Forelimb muscle (tissue), 1 donor: ENCODE results near the gene WTAP. TPM values are rescaled to one million over a fixed set of nuclear protein-coding genes. Genes with fewer than 3 reads are reported as not detected.
"Not testable (repeated sequence)": the region's sequence is repeated elsewhere in the genome, so short reads cannot be mapped to it uniquely, and the experiment has no call there.

Source experiments
- DNase-seq: peaks from one replicate; pipeline ENCODE4 v3.0.0-alpha.2; 2013; ENCODE audit warnings: low read depth
- polyA plus RNA-seq: library from polyadenylated mRNA; unstranded; fragments of 120-200 nt; gene quantifications from one replicate; pipeline ENCODE4 v1.2.1, GENCODE V29; 2013; ENCODE audit not compliant: insufficient read length

The WTAP gene
- polyA plus RNA-seq, 1 donor: 64.7 TPM

DNA sequence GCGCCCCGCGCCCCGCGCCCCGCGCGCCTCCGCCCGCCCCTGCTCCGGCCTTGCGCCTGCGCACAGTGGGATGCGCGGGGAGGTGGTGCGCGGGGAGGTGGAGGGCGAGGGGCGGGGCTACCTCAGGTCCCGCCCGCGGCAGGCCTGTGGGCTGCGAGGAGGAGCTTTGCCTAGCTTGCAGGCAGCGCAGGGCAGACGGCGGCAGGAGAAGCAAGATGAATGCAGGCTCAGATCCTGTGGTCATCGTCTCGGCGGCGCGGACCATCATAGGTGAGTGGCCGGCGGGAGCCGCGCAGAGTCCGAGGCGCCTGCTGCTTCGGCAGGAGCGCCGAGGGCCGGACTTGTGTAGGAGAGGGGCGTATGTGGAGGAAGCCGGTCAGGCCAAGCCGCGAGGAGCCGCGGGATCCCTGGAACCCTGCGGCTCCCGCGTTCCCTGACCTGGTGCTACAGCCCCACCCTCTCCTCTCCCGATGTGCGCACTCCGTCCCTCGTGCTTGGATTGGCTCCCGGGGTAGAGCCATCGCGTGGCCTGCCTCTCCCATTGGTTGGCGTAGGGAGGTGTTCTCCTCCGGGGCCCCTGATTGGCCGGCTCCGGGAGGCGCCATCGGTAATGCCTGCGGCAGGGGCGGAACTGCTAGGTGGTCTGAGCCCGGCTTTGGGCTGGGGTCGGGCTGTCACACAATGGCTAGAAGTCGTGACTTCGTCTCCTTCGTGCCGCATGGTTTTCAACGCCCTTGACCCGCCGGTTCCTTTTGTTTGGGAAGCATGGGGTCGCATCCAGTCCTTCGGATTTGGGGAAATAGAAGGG lies 34.8 kb downstream of the WTAP start, which contains the start of gene ACAT2:
ACAT2 (plus strand) TSS at position 173 of the 808 bp plus-strand sequence; CDS start at position 216, 43 bp downstream.
- DNase-seq: peak; percentile 90

DNA sequence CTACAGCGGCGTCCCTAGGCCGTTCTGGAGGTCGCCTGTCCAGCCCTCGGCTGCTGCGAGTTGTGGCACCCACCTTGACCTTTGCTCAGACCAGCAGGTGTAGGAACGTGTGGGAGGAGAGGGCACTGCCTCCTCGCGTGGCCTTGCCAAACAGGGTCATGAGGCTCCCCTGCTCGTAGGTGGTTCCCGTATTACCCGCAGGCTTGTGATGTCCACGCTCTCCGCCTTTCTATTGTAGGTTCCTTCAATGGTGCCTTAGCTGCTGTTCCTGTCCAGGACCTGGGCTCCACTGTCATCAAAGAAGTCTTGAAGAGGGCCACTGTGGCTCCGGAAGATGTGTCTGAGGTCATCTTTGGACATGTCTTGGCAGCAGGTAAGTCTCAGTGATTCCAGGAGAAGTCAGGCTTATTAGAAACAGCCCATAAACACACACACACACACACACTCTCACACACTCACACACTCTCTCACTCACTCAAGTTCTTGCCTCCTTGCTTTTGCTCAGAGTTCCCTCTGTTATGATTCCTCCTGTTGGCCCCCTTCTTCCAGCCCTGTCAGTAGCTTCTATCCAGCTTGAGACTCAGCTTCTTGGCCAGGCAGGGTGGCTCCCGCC lies 35.5 kb downstream of the WTAP start:
- DNase-seq: no peak

DNA sequence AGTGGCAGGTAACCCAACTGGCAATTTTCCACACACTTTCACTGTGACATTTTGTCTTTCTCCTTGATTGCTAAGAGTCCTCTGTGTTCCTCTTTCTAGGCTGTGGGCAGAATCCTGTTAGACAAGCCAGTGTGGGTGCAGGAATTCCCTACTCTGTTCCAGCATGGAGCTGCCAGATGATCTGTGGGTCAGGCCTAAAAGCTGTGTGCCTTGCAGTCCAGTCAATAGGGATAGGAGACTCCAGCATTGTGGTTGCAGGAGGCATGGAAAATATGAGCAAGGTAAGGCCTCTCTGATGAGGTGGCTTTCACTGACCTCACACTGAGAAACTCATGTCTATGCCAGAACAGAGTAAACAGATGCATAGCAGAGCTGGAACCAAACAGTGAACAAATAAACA lies 39.6 kb downstream of the WTAP start:
- no peak for DNase-seq

DNA sequence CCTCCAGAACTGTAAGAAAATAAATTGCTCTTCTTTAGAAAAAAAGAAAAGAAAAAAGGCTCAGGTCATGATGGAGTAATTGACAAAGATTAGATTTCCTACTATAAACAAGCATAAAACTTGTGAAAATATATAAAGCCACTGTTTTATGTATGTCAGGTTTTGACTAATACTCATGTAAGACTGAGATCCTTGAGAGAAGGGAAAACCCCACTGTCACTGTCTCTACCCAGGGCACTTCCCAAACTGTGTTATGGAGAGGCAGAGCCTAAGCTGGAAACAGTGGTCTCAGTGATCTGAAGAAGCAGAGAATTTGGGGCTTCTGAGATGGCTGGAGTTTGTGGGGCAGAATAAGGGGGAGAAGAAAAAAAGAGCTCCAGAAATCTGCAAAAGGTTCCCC lies 42.2 kb downstream of the WTAP start:
- no peak for DNase-seq

DNA sequence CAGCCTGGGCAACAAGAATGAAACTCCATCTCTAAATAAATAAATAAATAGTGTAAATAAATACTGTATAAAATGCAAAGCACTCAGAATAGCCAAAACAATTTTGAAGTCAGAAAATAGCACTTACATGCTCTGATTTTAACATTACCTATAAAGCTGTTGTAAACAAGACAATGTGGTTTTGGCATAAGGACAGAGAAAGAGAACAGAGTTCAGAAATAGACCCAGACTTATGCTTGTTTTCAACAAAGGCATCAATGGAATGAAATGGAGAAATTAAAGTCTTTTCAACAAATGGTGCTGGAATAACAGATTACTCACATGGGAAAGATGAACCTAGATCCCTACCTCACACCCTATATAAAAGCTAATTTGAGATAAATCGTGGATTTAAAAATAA lies 44.9 kb downstream of the WTAP start:
- no peak for DNase-seq

DNA sequence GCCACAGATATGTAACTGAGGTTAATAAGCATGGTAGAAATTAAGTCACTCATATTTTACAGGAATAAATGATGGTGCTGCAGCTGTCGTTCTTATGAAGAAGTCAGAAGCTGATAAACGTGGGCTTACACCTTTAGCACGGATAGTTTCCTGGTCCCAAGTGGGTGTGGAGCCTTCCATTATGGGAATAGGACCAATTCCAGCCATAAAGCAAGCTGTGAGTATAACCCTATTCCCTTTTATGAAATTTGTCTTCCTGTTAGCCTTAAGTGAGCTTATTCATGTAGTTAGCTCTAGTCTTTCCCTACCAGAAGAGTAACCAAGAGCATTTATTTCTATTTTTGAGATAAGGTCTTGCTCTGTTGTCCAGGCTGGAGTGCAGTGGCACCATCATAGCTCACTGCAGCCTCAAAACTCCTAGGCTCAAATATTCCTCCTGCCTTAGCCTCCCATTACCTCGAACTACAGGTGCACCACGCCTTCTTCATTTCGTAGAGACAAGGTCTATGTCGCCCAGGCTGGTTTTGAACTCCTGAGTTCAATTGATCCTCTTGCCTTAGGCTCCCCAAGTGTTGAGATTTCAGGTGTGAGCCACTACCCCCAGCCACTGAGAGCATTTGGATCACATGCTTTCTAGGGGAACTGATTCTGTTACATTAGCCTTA lies 50.1 kb downstream of the WTAP start:
- no peak for DNase-seq

DNA sequence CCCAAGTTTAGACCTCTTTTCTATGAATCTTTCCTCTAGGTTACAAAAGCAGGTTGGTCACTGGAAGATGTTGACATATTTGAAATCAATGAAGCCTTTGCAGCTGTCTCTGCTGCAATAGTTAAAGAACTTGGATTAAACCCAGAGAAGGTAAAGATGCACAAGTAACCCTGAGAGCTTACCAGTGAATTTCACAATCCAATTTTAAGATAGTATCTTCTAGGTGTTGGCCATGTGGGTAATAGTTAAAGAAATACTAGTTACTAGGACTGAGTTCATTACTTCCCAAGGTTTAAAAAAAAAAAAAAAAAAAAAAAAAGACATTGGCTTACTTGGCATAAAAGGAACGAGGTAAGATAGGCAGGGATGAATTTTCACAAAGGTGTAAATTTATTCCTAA lies 50.8 kb downstream of the WTAP start:
- DNase-seq: no peak

DNA sequence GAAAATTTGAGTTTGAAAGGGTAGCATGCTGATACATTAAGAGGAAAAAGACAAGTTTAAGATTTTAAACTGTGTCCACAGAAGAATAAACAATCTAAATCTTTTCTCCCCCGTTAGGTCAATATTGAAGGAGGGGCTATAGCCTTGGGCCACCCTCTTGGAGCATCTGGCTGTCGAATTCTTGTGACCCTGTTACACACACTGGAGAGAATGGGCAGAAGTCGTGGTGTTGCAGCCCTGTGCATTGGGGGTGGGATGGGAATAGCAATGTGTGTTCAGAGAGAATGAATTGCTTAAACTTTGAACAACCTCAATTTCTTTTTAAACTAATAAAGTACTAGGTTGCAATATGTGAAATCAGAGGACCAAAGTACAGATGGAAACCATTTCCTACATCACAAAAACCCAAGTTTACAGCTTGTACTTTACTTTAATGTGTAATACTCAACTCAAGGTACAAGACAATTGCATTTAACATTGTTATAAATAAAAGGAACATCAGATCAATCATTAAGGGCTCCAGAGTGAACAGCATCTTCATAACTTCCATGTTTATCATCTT lies 51.3 kb downstream of the WTAP start:
- no peak for DNase-seq

DNA sequence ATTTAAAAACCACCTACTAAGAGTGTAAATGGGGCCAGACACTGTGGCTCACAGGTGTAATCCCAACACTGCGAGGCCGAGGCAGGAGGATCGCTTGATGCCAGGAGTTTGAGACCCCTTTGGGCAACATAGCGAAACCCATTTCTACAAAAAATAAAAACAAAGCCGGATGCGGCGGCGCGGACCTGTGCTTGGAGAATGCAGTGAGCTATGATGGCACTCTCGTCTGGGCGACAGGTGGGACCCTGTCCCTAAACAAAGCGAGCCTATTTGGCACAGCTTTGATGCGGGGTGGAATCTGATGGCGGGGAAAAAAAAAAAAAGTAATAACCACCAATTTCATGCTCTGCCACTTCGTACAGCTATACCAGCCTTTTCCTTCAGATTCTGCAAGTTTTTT lies 61.0 kb downstream of the WTAP start:
- DNase-seq: no peak

DNA sequence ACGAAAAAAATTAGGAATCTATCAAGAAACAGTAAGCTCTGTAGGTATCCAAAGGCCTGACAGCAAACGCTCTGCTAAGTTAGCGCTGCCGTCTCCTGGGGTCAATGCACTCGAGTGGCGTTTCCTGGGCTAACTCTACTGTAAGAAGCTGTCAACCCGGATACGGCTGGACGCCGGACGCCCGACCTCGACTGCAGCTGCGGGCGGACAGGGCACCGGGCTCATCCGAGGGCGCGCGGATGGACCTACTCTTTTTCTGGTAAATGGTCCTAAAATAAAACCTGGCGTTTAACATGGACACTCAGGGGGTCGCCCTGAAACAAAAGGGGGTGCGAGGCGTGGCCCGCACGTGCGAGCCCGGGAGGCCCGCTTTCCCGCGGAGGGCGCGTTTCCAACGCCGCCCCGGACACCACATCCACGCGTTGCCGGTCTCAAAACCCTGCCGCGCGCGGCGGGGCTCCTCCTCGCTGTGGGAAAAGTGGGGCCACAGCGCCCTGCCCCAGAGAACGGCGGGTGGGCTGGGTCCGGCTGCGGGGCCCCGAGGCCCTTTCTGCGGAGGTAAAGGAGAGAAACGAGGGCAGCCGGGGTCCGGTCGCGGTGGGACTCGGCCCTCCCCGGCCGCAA lies 61.6 kb downstream of the WTAP start:
- DNase-seq: peak; percentile 14

DNA sequence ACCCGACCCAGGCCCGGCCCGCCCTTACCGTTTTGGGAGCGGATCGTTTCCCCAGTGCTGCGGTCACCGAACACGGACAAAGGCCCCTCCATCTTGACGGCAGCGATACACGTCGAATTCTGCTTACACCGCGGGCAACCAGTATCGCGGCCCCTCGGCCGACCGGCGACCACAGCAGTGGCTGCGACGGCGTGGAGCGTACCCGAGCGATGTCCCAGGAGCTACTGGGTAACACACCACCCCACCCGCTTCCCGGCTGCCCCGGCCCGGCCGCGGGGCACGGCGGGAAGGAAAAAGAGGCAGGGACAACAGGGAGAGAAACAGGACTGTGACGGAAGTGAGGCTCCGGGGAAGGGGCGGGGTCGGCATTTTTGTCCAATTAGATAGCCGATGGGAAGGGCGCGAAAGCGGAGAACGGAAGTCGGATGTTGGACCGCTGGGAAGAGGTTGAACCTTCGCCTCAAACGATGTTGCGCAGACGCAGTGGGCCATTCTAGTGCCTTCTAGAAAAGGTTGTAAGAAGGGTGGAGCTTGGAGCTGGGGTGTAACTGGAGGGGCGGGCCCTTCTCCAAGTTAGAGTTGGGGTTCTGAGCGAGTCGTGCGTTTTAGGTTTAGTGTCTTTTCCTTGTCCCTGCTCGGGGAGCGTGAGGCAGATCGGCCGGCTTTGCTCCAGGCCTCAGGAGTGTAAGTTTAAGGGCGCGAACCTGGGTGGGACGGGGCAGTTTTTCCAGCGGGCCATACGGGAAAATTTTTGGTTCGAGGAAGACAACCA lies 62.3 kb downstream of the WTAP start, which contains the start of gene TCP1:
TCP1 (minus strand) TSS at position 226 of the 772 bp plus-strand sequence; CDS start at position 92, 134 bp downstream.
- peak; percentile 100 for DNase-seq

DNA sequence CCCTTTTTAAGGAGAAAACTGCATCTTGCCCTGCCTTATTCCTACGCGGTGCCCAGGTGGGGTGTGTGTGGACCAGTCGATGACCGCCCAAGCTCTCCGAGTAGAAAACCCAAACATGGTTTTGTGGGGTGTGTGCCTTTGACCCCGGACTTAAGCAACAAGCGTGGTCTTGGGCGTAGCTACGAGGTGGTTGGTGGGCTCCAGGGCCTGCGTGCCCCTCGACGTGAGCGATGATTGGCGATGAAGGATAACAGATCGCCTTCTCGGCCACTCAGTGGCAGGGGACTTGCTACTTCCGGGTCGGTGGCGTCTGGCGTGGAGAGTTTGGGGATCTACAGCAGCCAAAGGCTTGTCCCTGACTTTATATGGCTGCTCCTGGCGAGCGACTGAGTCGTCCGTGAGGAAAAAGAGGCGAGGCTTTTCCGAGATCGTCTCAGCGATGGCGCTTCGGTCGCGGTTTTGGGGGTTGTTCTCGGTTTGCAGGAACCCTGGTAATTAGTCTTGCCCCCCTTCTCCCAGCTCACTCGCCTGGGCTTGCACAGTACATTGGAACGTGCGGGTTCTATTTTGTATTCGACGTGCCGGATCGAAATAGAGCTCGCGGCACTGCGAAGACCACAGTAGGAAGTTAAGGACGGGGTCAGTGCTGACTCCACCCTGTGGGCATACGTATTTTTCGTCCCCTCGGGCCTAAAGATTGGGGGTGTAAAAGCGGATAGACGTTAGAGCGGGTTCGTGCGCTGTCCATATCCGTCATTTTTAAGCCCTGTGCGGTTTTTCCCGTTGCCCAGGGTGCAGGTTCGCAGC lies 63.0 kb downstream of the WTAP start, which contains the start of gene MRPL18:
MRPL18 (plus strand) TSS at position 319 of the 807 bp plus-strand sequence; CDS start at position 440, 121 bp downstream.
- DNase-seq: peak; percentile 96

DNA sequence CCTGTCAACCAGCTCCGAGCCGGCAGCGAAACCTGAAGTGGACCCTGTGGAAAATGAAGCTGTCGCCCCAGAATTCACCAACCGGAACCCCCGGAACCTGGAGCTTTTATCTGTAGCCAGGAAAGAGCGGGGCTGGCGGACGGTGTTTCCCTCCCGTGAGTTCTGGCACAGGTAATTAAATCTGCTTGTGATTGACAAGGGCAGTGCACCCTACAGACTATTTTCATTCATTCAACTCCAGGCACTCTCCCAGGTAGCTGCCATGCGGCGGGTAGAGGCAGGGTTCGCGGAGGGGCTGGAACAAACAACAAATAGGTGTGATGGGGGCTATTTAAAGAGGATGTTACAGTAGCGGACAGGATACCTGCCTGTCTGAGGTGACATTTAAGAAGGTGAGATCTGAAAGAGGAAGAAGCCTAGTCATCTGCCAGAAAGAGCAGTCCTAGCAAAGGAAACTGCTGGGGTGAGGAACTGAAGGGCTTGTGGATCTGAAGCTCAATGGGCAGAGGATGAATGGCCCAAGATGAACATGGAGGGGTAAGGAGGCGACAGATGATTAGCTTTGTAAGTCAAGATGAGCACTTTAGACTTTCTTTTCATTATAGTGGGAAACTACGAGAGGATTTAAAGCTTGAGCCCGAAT lies 63.8 kb downstream of the WTAP start:
- no peak for DNase-seq

DNA sequence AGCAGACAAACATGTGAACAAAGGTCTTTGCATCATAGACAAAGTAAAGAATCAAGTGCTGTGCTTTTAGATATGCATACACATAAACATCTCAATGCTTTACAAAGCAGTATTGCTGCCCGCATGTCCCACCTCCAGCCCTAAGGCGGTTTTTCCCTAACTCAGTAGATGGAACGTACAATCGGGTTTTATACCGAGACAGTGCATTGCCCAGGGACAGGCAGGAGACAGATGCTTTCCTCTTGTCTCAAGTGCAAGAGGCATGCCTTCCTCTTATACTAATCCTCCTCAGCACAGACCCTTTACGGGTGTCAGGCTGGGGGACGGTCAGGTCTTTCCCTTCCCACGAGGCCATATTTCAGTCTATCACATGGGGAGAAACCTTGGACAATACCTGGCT lies 67.7 kb downstream of the WTAP start:
- not testable (repeated sequence) for DNase-seq

DNA sequence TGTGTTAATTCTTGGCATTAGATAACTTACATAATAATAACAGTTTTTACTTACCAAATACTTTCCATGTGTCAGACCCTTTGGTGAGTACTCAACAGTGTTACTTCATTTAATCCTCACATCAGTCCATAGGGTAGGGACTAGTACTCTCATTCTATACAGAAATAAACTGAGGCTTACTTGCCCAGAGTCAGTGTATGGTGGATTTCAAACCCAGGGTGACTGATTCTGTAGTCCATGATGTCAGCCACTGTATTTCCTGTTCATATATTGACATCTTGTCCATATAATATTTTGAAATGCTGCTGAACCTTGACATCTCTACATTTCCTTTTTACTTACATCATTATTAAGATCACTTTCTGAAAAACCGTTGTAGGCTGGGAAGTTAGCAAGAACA lies 70.2 kb downstream of the WTAP start:
- no peak for DNase-seq

DNA sequence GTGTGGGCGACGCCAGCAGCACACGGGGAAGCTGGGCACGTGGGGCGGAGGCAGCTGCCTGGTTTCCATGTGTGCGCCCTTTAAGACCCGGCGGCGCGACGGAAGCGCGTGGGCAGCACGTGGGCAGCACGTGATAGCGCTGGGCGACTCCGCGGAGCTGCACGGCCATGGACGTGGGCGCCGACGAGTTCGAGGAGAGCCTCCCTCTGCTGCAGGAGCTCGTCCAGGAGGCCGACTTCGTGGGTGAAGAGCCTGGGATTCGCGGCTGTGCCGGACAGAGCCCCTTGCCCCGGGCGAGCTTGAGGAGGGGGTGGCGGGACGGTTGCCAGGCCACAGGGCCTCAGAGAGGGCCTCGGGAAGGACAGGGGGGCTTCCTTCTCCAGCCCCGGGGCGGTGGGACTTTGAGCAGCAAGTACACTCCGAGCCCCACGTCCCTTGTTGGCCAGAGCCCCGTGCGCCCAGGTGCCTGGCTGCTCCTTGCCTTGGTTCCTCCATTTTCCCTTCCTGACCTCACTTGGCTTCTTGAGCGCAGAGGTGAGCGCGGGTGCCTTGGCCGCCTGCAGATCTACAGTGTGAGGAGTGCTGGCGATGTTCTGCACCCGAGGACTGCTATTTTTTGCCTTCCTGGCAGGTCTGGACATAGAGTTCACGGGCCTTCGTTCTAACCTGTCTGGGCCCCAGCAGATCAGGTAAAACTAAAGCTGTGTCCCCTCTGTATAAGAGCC lies 73.0 kb downstream of the WTAP start, which contains the start of gene PNLDC1:
PNLDC1 (plus strand) TSS at position 136 of the 725 bp plus-strand sequence; CDS start at position 168, 32 bp downstream.
- DNase-seq: no peak

DNA sequence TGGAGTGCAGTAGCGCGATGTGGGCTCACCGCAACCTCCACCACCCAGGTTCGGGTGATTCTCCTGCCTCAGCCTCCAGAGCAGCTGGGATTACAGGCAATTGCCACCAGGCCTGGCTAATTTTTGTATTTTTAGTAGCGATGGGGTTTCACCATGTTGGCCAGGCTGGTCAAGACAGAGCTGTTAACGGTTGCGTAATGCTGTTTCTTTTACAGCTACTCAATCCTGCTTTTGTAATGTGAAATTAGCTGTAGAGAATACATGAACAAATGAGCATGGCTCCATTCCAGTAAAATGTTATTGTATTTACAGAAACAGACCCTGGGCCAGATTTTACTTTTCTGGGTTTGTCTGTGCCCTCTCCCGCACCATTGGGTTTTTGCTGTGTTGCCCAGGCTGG lies 74.6 kb downstream of the WTAP start:
- DNase-seq: no peak

DNA sequence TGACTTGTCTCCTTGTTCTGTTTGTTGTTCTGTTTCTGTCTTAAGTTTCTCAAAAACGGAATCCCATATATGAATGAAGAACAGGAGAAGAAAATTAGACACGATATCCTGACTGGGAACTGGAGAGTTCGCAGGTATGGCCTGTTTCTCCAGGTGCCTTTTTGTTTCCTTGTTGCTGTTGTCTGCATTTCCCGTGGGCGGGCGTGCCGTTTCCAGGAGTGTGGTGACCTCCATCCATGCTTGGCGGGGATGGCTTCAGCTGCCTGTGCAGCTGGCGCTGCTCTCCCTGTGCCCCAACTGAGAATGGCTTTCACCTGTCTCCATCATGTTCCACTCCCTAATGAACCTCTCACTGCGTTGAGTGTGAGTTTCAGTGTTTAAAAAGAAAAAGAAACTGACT lies 77.2 kb downstream of the WTAP start:
- no peak for DNase-seq
